Endothelial cell of umbilical vein (primary cell): ENCODE measurements around the gene ZMIZ2. TPM values are rescaled to one million over a fixed set of nuclear protein-coding genes. Genes with fewer than 3 reads are reported as not detected.
A peak's percentile ranks its signal among the peaks of the same experiment; 100 is the strongest.

Source experiments
- BruUV-seq: library from RNA; stranded (reverse); fragments of 400-500 nt; replicated peaks from 2 replicates; lab custom pipeline; 2021; lab: Mats Ljungman, UMichigan
- CTCF ChIA-PET: fragments of 300-600, 350-600 bp; sonication (Branson Sonifier 250); formaldehyde crosslinking; loops from one replicate; lab custom pipeline; 2021; ENCODE audit warnings: antibody characterized with exemption, inconsistent platforms; lab: Charles Lee
- POLR2A ChIA-PET: fragments of 300-600, 350-600 bp; sonication (Branson Sonifier 250); formaldehyde crosslinking; loops from one replicate; lab custom pipeline; 2021; ENCODE audit warnings: antibody characterized with exemption, inconsistent platforms; lab: Charles Lee
- DNase-seq: peaks from one replicate; pipeline ENCODE4 v3.0.0-alpha.2; 2011; ENCODE audit warnings: low read depth, low spot score
- FAIRE-seq: peaks from 2 replicates; lab custom pipeline; 2011; peaks lifted over from hg19 to GRCh38; lab: Jason Lieb, UNC
- H2AFZ ChIP-seq: 2 replicates; pipeline ENCODE4 v1.6.0; 2012; ENCODE audit warnings: low read depth, low read length, control low read depth, inconsistent platforms
- H3K27ac ChIP-seq: 2 replicates; pipeline ENCODE4 v1.5.1; 2011; ENCODE audit warnings: low read depth, mild to moderate bottlenecking, control low read depth, low read length, moderate library complexity; ENCODE audit not compliant: insufficient read depth
- H3K27me3 ChIP-seq, 2 experiments: 2 replicates each; pipeline versions ENCODE4 v1.6.0 to v1.6.1; 2011; ENCODE audit warnings: low read length in 2 of 2, mixed read lengths in 1 of 2; ENCODE audit not compliant: control insufficient read depth in 2 of 2, insufficient read depth in 2 of 2
- H3K36me3 ChIP-seq, 2 experiments: 2 replicates in 1 of 2; 3 replicates in 1 of 2; pipeline ENCODE4 v1.5.1; 2011; ENCODE audit warnings: low read length in 2 of 2, mild to moderate bottlenecking in 1 of 2, moderate library complexity in 1 of 2; ENCODE audit not compliant: control insufficient read depth in 2 of 2, insufficient read depth in 2 of 2; ENCODE audit errors: extremely low read depth in 1 of 2
- H3K4me1 ChIP-seq: 3 replicates; pipeline ENCODE4 v1.5.1; 2011; ENCODE audit warnings: mild to moderate bottlenecking, low read length; ENCODE audit not compliant: control insufficient read depth, insufficient read depth; ENCODE audit errors: extremely low read depth
- H3K4me2 ChIP-seq: 2 replicates; pipeline ENCODE4 v1.6.1; 2011; ENCODE audit warnings: low read length, control low read depth, mixed read lengths; ENCODE audit not compliant: insufficient read depth
- H3K4me3 ChIP-seq, 3 experiments: fragments of 200-600 bp in 1 of 3; sonication (generic), shearing (Covaris generic) in 1 of 3; replicated peaks in 1 of 3; 2 replicates each; pipeline ENCODE4 v1.5.1; 2011 to 2016; ENCODE audit warnings: control low read depth in 3 of 3, low read length in 3 of 3, mild to moderate bottlenecking in 2 of 3, inconsistent platforms in 1 of 3, low read depth in 1 of 3, moderate library complexity in 1 of 3; ENCODE audit not compliant: insufficient read depth in 1 of 3
- H3K79me2 ChIP-seq: 2 replicates; pipeline ENCODE4 v1.6.0; 2012; ENCODE audit warnings: low read length, inconsistent platforms; ENCODE audit not compliant: control insufficient read depth, insufficient read depth
- H3K9ac ChIP-seq: replicated peaks from 2 replicates; pipeline ENCODE3; 2011; ENCODE audit warnings: low read length, control low read depth; ENCODE audit not compliant: insufficient read depth; ENCODE audit errors: extremely low read depth
- H3K9me1 ChIP-seq: replicated peaks from 3 replicates; pipeline ENCODE4 v1.6.0; 2011; ENCODE audit warnings: mild to moderate bottlenecking, low read length; ENCODE audit not compliant: control insufficient read depth, insufficient read depth; ENCODE audit errors: extremely low read depth
- H3K9me3 ChIP-seq: replicated peaks from 2 replicates; pipeline ENCODE4 v1.5.1; 2012; ENCODE audit warnings: low read length, inconsistent platforms; ENCODE audit not compliant: control insufficient read depth, insufficient read depth
- H4K20me1 ChIP-seq: replicated peaks from 2 replicates; pipeline ENCODE3; 2011; ENCODE audit warnings: mild to moderate bottlenecking, low read length; ENCODE audit not compliant: control insufficient read depth, insufficient read depth; ENCODE audit errors: extremely low read depth
- EZH2 ChIP-seq: IDR thresholded peaks from 2 replicates; pipeline ENCODE4 v1.6.1; 2012; ENCODE audit warnings: borderline replicate concordance, low read depth, mild to moderate bottlenecking, moderate library complexity, low read length, inconsistent platforms; ENCODE audit not compliant: severe bottlenecking
- FOS ChIP-seq: IDR thresholded peaks from 2 replicates; pipeline ENCODE4 v1.6.1; 2011; ENCODE audit warnings: mild to moderate bottlenecking, low read length, moderate library complexity, borderline replicate concordance; ENCODE audit not compliant: insufficient read depth
- GATA2 ChIP-seq: IDR thresholded peaks from 2 replicates; pipeline ENCODE4 v1.7.0; 2011; ENCODE audit warnings: low read depth, mild to moderate bottlenecking, moderate library complexity, mixed read lengths, low read length; ENCODE audit not compliant: insufficient read length, insufficient read depth
- JUN ChIP-seq: IDR thresholded peaks from 2 replicates; pipeline ENCODE4 v1.6.1; 2011; ENCODE audit warnings: borderline replicate concordance, low read depth; ENCODE audit not compliant: insufficient read length, insufficient read depth
- MAX ChIP-seq: IDR thresholded peaks from 2 replicates; pipeline ENCODE4 v1.6.1; 2011; ENCODE audit not compliant: insufficient read depth, insufficient read length
- MYC ChIP-seq: IDR thresholded peaks from one replicate; pipeline ENCODE4 v1.6.1; 2011; ENCODE audit warnings: mild to moderate bottlenecking, low read depth, low read length
- POLR2A ChIP-seq: IDR thresholded peaks from 2 replicates; pipeline ENCODE4 v1.6.1; 2012; ENCODE audit warnings: low read depth, mild to moderate bottlenecking, control low read depth, low read length
- POLR2AphosphoS5 ChIP-seq: IDR thresholded peaks from 2 replicates; pipeline ENCODE4 v1.6.1; 2012; ENCODE audit warnings: low read depth, mild to moderate bottlenecking, control low read depth, low read length, moderate library complexity; ENCODE audit not compliant: insufficient read depth
- dilution Hi-C: fragments of 300-500 bp; cut with MboI; formaldehyde crosslinking; loops from one replicate; pipeline ENCODE4 v1.15.0; 2019; ENCODE audit warnings: low sequenced_read_pairs; ENCODE audit not compliant: extremely low pct_ligation_motif_present
- intact Hi-C: fragments of 100-400 bp; cut with micrococcal nuclease; formaldehyde crosslinking; loops from one replicate; pipeline ENCODE4 v1.10.0; 2022
- polyA plus RNA-seq, 4 experiments: library from polyadenylated mRNA; depleted of rRNA in 3 of 4; stranded (reverse) in 3 of 4; unstranded in 1 of 4; fragments of >200 nt; gene quantifications; 2 replicates each; pipeline versions ENCODE4 v1.2.1 to v1.2.3, GENCODE V29; 2011 to 2012; ENCODE audit warnings: missing spikeins in 1 of 4
- total RNA-seq: library from RNA; stranded (reverse); gene quantifications from 2 replicates; pipeline ENCODE4 v1.2.3, GENCODE V29; 2021
- TF ChIP-seq, protein P1 (sequence below), 2 donors: IDR thresholded peaks; 1 replicate in 1 of 2; 2 replicates in 1 of 2; pipeline ENCODE4 v1.5.1; 2011; ENCODE audit warnings: low read length in 2 of 2, mild to moderate bottlenecking in 2 of 2, moderate library complexity in 2 of 2, control low read depth in 1 of 2, inconsistent platforms in 1 of 2, low read depth in 1 of 2; ENCODE audit not compliant: insufficient read depth in 1 of 2; ENCODE audit errors: extremely low read depth in 1 of 2

ZMIZ2 gene
- total and polyA plus RNA-seq, 2 donors (not counting 3 experiments of a cell fraction or from before 2014, with no cell fraction given), result 30.6 to 87.5 TPM

- Histone ChIP-seq H4K20me1 (peaks cover 10% of the 10 kb centered on the region), H3K9ac (peak overlapping the region; percentile 100), H2AFZ (no peak overlapping the region), H3K4me3 (peak overlapping the region; percentile 91 to 93 (median 93)), H3K27ac (peak overlapping the region; percentile 97), H3K4me2 (peak overlapping the region; percentile 91), H3K79me2 (peaks cover 50% of the 10 kb centered on the region), H3K9me3 (no peaks in the 10 kb centered on the region), H3K27me3 (no peaks in the 10 kb centered on the region), H3K9me1 (no peaks in the 10 kb centered on the region), H3K4me1 (peaks cover 10% of the 10 kb centered on the region), H3K36me3 (peaks cover 18 to 25% of the 10 kb centered on the region in 2 experiments)
- peak; percentile 87 for FAIRE-seq
- intact Hi-C loops (loop anchor here (1.0 to 2.0 kb wide), 3 partner anchors 51 to 210 kb away; partner anchors contain the start of gene H2AZ2), dilution Hi-C loops (no loop called here)
- CTCF ChIA-PET, result interaction anchor here (1.0 to 2.4 kb wide), 5 partner anchors 11 to 209 kb away, joined by 3 to 14 read pairs (median 4); partner anchors contain the start of gene H2AZ2
- DNase-seq, result peak; percentile 90
- BruUV-seq, result TSS peak; percentile 31
- POLR2A ChIA-PET, result interaction anchor here (0.9 to 1.5 kb wide), 5 partner anchors 26 to 206 kb away, joined by 3 to 10 read pairs (median 3); partner anchors contain the start of genes H2AZ2 and OGDH
- TF ChIP-seq JUN (no peak), EZH2 (no peak), POLR2AphosphoS5 (no peak), FOS (no peak), POLR2A (peak; percentile 43), GATA2 (no peak), MYC (no peak), MAX (peak; percentile 25)
- TF ChIP-seq, protein P1, sequence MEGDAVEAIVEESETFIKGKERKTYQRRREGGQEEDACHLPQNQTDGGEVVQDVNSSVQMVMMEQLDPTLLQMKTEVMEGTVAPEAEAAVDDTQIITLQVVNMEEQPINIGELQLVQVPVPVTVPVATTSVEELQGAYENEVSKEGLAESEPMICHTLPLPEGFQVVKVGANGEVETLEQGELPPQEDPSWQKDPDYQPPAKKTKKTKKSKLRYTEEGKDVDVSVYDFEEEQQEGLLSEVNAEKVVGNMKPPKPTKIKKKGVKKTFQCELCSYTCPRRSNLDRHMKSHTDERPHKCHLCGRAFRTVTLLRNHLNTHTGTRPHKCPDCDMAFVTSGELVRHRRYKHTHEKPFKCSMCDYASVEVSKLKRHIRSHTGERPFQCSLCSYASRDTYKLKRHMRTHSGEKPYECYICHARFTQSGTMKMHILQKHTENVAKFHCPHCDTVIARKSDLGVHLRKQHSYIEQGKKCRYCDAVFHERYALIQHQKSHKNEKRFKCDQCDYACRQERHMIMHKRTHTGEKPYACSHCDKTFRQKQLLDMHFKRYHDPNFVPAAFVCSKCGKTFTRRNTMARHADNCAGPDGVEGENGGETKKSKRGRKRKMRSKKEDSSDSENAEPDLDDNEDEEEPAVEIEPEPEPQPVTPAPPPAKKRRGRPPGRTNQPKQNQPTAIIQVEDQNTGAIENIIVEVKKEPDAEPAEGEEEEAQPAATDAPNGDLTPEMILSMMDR (IDR thresholded peaks at IDR 0.05; ENCODE audit: extremely low read depth in 1 of 2, insufficient read depth in 1 of 2, low read depth in 1 of 2, low read length in 2 of 2), result peak; percentile 20 to 56
Observed at GRCh38 chr7:44797329-44798258, 48.9 kb downstream of the ZMIZ2 start.
